Right lobe of liver (tissue), 6 donors: Measurements from ENCODE around the gene PNLIP. TPM values are rescaled to one million over a fixed set of nuclear protein-coding genes. Genes with fewer than 3 reads are reported as not detected.

Experiments used
- ATAC-seq, 4 donors: fragments of 200-7000 bp; cut with Tn5 transposase; one replicate each; pipeline ENCODE4 v1.9.1; 2020; ENCODE audit warnings: mild to moderate bottlenecking in 4 of 4, moderate library complexity in 4 of 4
- DNase-seq, 3 donors: peaks; one replicate each; pipeline ENCODE4 v3.0.0-alpha.2; 2020
- H3K27ac ChIP-seq, 3 donors: fragments of 200-600 bp; one replicate each; pipeline ENCODE4 v1.8.0; 2022
- H3K27me3 ChIP-seq, 2 donors: fragments of 200-600 bp; one replicate each; pipeline ENCODE4 v1.8.0; 2022
- H3K36me3 ChIP-seq, 4 donors: fragments of 200-600 bp; sonication (generic) in 1 of 4; one replicate each; pipeline versions ENCODE4 v1.5.1 to v1.8.0; 2017 to 2022; ENCODE audit warnings: control low read depth in 1 of 4
- H3K4me1 ChIP-seq, 4 donors: fragments of 200-600 bp; sonication (generic) in 1 of 4; one replicate each; pipeline versions ENCODE4 v1.5.1 to v1.8.0; 2017 to 2022; ENCODE audit warnings: control low read depth in 1 of 4
- H3K4me3 ChIP-seq, 3 donors: fragments of 200-600 bp; one replicate each; pipeline ENCODE4 v1.8.0; 2022
- H3K9me3 ChIP-seq, 4 donors: fragments of 200-600 bp; sonication (generic) in 1 of 4; one replicate each; pipeline versions ENCODE4 v1.5.1 to v1.8.0; 2017 to 2022; ENCODE audit warnings: control low read depth in 1 of 4
- POLR2A ChIP-seq: fragments of 450-650 bp; IDR thresholded peaks from one replicate; pipeline ENCODE4 v1.6.1; 2017; ENCODE audit warnings: antibody characterized with exemption, mild to moderate bottlenecking
- WGBS: methylation state at CpG from one replicate; pipeline ENCODE4 v1.1.6; 2018; ENCODE audit warnings: low coverage, low lambda C conversion rate; ENCODE audit not compliant: insufficient coverage; ENCODE audit errors: missing lambda C conversion rate; 5-methylcytosine and 5-hydroxymethylcytosine counted together
- intact Hi-C, 2 donors: fragments of 100-400 bp; cut with DNase I; formaldehyde crosslinking; loops; one replicate each; pipeline versions ENCODE4 v1.11.2 to v1.14.1; 2022
- total RNA-seq, 6 experiments: library from RNA; depleted of rRNA in 2 of 6; stranded (reverse); fragments of >200 nt in 2 of 6; fragmentation: NEBNext Ultra II Directional in 3 of 6; extraction: Animal tissue kit (Norgen Biotek cat#: 25700) in 3 of 6; gene quantifications; one replicate each; pipeline versions ENCODE4 v1.1.0 to v1.2.4, GENCODE V29; 2016 to 2023
- TF ChIP-seq, protein P1 (sequence below), 4 donors: fragments of 200-600 bp in 3 of 4; fragments of 450-650 bp in 1 of 4; IDR thresholded peaks; one replicate each; pipeline versions ENCODE4 v1.5.1 to v1.8.0; 2016 to 2022; ENCODE audit warnings: antibody characterized with exemption in 4 of 4, mild to moderate bottlenecking in 2 of 4
- donor health status: DM: no; HTN: yes; CAD: no.
- donor health status: DM: no; HTN: no; CAD: no.
- donor health status: DM: no; HTN: no; CAD: no.
- donor health status: DM: no; HTN: yes; CAD: no.
- donor health status: DM: no; HTN: yes; CAD: no.

PNLIP gene
- total RNA-seq, 6 experiments from 2014 or later: not detected

DNA sequence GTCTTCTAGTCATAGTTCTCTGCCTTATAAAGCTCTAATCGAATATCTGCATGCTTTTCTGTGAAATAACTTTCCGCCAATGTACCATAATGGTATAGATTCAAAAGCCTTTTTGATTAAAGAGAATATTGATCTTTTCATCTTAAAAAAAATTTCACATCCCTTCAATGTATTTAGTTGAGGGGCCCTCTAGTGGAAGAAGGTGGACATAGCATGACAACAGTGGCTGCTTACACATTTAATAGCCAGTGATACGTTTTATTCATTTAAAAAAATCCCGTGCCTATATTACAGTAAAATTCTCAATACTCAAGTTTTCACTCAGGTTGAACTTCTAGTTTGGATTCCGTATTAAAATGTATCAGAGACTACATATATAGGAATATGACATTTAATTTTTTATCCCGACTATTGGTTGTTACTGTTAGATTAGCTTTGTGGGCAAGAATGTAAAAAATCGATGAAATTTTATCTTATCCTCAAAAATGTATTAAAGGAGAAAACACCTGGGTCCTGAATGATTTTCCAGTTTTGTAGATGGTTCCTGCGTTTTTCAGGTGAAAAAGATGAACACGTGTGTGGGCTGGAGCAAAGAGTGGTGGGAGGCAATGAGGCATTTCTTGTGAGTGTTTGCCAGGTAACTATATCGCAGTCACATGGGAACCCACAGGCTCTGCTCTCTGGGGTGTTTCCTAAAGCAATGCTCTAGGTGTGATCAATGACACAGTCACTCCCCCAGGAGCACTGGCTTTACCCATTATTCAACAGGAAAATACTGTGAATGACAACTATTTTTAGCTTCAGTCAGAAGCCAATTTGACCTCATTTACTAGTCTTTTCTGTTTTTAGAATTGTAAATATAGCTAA is 24.1 kb upstream of the PNLIP start:
- WGBS: 16% methylated on average over 10 of the region's 10 CpGs
- H3K9me3 ChIP-seq: no peaks in the 10 kb centered on the region
- H3K36me3 ChIP-seq: no peaks in the 10 kb centered on the region
- H3K4me1 ChIP-seq: no peaks in the 10 kb centered on the region
- H3K27ac ChIP-seq: no peak overlapping the region
- TF ChIP-seq, protein P1, sequence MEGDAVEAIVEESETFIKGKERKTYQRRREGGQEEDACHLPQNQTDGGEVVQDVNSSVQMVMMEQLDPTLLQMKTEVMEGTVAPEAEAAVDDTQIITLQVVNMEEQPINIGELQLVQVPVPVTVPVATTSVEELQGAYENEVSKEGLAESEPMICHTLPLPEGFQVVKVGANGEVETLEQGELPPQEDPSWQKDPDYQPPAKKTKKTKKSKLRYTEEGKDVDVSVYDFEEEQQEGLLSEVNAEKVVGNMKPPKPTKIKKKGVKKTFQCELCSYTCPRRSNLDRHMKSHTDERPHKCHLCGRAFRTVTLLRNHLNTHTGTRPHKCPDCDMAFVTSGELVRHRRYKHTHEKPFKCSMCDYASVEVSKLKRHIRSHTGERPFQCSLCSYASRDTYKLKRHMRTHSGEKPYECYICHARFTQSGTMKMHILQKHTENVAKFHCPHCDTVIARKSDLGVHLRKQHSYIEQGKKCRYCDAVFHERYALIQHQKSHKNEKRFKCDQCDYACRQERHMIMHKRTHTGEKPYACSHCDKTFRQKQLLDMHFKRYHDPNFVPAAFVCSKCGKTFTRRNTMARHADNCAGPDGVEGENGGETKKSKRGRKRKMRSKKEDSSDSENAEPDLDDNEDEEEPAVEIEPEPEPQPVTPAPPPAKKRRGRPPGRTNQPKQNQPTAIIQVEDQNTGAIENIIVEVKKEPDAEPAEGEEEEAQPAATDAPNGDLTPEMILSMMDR (IDR thresholded peaks at IDR 0.05): peak; percentile 51 to 88 (median 85)
- no peak for TF ChIP-seq POLR2A
- intact Hi-C loops: no loop called here
- no peak for DNase-seq
- no peak overlapping the region for H3K4me3 ChIP-seq
- H3K27me3 ChIP-seq: no peaks in the 10 kb centered on the region
- peak; percentile 61 to 75 (median 68) for ATAC-seq

DNA sequence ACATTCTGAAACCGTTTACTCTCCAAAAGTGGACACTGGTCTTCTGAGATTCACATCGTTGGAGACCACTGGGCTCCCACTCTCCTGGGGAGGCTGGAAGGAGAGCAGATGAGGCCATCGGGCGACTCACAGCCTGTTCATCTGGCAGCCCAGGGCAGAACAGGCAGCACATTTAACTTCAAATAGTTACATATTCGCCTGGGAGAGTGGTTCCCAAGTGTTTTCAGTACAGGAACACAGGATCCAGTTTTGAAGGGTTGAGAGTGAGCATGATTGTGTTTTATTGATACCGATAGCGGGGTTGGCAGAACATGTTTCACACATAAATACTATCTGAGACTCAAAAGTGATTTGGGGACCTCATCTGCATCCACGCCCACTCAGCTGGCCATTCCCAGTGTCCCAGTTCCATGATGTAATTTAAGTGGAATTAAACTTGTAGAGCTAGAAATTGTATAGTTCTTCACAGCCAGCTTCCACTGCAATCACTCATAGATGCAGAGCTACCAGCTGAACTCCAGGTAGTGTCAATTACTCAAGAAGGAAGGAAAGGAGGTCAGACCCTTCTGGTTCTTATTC is 22.8 kb upstream of the PNLIP start:
- H3K4me3 ChIP-seq: no peak overlapping the region
- DNase-seq: no peak
- WGBS: 54% methylated on average over 6 of the region's 8 CpGs
- H3K27ac ChIP-seq: no peak overlapping the region
- no peak for ATAC-seq
- no peaks in the 10 kb centered on the region for H3K4me1 ChIP-seq
- no peaks in the 10 kb centered on the region for H3K27me3 ChIP-seq
- no peaks in the 10 kb centered on the region for H3K36me3 ChIP-seq
- no peak for TF ChIP-seq POLR2A
- TF ChIP-seq, protein P1 (IDR thresholded peaks at IDR 0.05): no peak
- H3K9me3 ChIP-seq: no peaks in the 10 kb centered on the region
- intact Hi-C loops: no loop called here

DNA sequence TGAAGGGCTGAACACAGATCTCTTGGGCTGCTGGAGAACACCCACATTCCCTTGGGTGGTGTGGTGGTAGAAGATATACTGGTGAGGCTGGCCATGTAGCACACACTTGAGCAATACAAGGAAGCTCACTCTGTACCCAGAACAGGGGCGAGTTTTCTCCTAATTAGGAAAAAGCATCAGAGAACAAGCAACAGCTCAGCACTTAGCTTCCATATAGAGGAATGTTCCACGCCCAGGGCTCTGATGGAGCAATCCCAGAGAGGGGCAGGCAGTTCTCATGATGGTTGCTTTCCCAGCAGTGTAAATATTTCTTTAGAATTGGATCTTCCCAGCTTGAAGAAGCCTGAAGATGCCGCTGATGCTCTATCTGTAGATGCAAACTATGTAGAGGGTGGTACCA is 21.0 kb upstream of the PNLIP start:
- TF ChIP-seq, protein P1 (IDR thresholded peaks at IDR 0.05): no peak
- TF ChIP-seq POLR2A: no peak
- DNase-seq: no peak
- WGBS: 80% methylated on average over 2 of the region's 3 CpGs
- H3K9me3 ChIP-seq: no peaks in the 10 kb centered on the region
- H3K4me3 ChIP-seq: no peak overlapping the region
- ATAC-seq: no peak
- H3K4me1 ChIP-seq: no peaks in the 10 kb centered on the region
- no peaks in the 10 kb centered on the region for H3K27me3 ChIP-seq
- no peak overlapping the region for H3K27ac ChIP-seq
- intact Hi-C loops: no loop called here
- no peaks in the 10 kb centered on the region for H3K36me3 ChIP-seq

DNA sequence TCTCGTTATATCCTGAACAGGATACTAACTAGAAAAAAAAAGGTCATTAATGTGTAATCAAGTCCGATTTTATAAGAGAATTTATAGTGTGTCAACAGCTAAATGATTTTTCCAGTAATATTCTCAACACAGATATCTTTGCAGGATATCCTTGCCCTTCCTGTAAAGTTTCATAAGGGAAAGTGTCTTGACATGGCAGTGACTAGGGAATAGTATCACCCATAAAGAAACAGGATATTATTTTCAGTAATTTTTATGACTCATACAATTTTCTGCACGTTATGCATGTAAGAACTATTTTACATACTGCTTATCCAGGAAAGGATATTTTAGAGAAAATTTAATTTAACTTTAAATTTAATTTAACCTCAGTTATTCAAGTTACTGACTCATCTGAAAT is 19.5 kb upstream of the PNLIP start:
- no peak for TF ChIP-seq POLR2A
- TF ChIP-seq, protein P1 (IDR thresholded peaks at IDR 0.05): no peak
- WGBS: 29% methylated on average over 3 of the region's 3 CpGs
- ATAC-seq (peak; percentile 20 to 74 (median 40)), DNase-seq (no peak)
- intact Hi-C loops: no loop called here
- no peaks in the 10 kb centered on the region for H3K4me1 ChIP-seq
- no peak overlapping the region for H3K4me3 ChIP-seq
- H3K36me3 ChIP-seq: no peaks in the 10 kb centered on the region
- no peak overlapping the region for H3K27ac ChIP-seq
- H3K9me3 ChIP-seq: no peaks in the 10 kb centered on the region
- no peaks in the 10 kb centered on the region for H3K27me3 ChIP-seq
